Transverse colon (tissue), 4 donors: ENCODE results near the gene CFAP97D2. TPM values are rescaled to one million over a fixed set of nuclear protein-coding genes. Genes with fewer than 3 reads are reported as not detected.

Experiments
- DNase-seq: peaks from one replicate; pipeline ENCODE4 v3.0.0-alpha.2; 2019
- H3K27ac ChIP-seq, 4 donors: fragments of 200-600 bp; sonication (generic); 2 replicates each; pipeline ENCODE4 v1.5.1; 2016 to 2018; ENCODE audit warnings: inconsistent platforms in 4 of 4
- H3K27me3 ChIP-seq: fragments of 200-600 bp; sonication (generic); 2 replicates; pipeline ENCODE4 v1.5.1; 2017; ENCODE audit warnings: inconsistent platforms
- H3K36me3 ChIP-seq, 4 donors: fragments of 200-600 bp; sonication (generic); 2 replicates each; pipeline ENCODE4 v1.5.1; 2017 to 2019; ENCODE audit warnings: inconsistent platforms in 4 of 4
- H3K4me1 ChIP-seq, 4 donors: fragments of 200-600 bp; sonication (generic); 2 replicates each; pipeline ENCODE4 v1.5.1; 2017 to 2020; ENCODE audit warnings: inconsistent platforms in 4 of 4
- H3K4me3 ChIP-seq, 4 donors: fragments of 200-600 bp; sonication (generic); 1 replicate in 1 of 4; 2 replicates in 3 of 4; pipeline versions ENCODE4 v1.5.1 to v1.6.1; 2017 to 2019; ENCODE audit warnings: inconsistent platforms in 4 of 4
- H3K9me3 ChIP-seq, 2 donors: fragments of 200-600 bp; sonication (generic); 2 replicates each; pipeline ENCODE4 v1.5.1; 2017 to 2019; ENCODE audit warnings: inconsistent platforms in 2 of 2
- EP300 ChIP-seq: sonication (generic); formaldehyde crosslinking; IDR thresholded peaks from one replicate; pipeline ENCODE4 v1.6.1; 2017; ENCODE audit warnings: antibody characterized with exemption, low read depth
- POLR2A ChIP-seq: fragments of 450-650 bp; IDR thresholded peaks from one replicate; pipeline ENCODE4 v1.6.1; 2016; ENCODE audit warnings: antibody characterized with exemption, mild to moderate bottlenecking, moderate library complexity
- POLR2AphosphoS5 ChIP-seq, 3 donors: sonication (generic); formaldehyde crosslinking; IDR thresholded peaks; one replicate each; pipeline ENCODE4 v1.6.1; 2016; ENCODE audit warnings: antibody characterized with exemption in 3 of 3
- WGBS, 2 donors: methylation state at CpG; one replicate each; pipeline ENCODE4 v1.1.5; 2018; ENCODE audit warnings: low coverage in 1 of 2; 5-methylcytosine and 5-hydroxymethylcytosine counted together
- in situ Hi-C, 4 donors: fragments of 200-750 bp; cut with MboI; loops; one replicate each; pipeline versions ENCODE4 v1.15.0 to v1.15.1; 2017; ENCODE audit warnings: low sequenced_read_pairs in 3 of 4, low pct_ligation_motif_present in 1 of 4, low pct_unique_long_range_greater_than_20kb in 1 of 4
- intact Hi-C: fragments of 100-400 bp; cut with DNase I; formaldehyde crosslinking; loops from one replicate; pipeline ENCODE4 v1.15.1; 2023; ENCODE audit warnings: low total_unique reads
- total RNA-seq, 4 donors: library from RNA; depleted of rRNA; stranded (reverse); fragments of >200 nt; gene quantifications; one replicate each; pipeline ENCODE4 v1.1.0, GENCODE V29; 2016
- TF ChIP-seq, protein P1 (sequence below), 5 experiments: fragments of 200-600 bp in 3 of 5; fragments of 450-650 bp in 2 of 5; sonication (generic) in 3 of 5; IDR thresholded peaks; 1 replicate in 2 of 5; 2 replicates in 3 of 5; pipeline ENCODE4 v1.5.1; 2016 to 2017; ENCODE audit warnings: antibody characterized with exemption in 5 of 5, inconsistent platforms in 3 of 5, mild to moderate bottlenecking in 2 of 5, moderate library complexity in 1 of 5

Gene CFAP97D2
- total RNA-seq, 4 donors from 2014 or later: not detected

DNA sequence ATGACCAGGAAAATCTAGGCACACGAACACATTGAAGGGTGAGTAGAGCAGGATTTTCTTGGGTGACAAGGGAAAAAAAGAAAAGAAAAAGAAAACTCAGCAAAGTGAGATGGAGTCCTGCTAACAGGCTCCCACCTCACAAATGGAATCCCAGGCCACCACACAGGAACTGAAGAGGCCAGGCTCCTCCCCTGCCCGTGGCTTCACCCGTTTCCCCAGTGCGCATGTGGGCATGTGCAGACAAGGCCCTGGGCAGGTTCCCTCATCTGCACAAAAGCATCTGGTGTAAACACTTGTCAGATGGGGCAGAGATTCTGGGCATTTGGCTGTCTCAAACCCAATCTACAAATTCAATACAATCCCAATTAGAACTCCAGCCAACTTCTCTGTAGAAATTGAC, 24.5 kb downstream of the CFAP97D2 start:
- Histone ChIP-seq H3K4me3 (no peak overlapping the region), H3K36me3 (no peaks in the 10 kb centered on the region), H3K4me1 (no peaks in the 10 kb centered on the region), H3K27me3 (peaks cover 17% of the 10 kb centered on the region), H3K27ac (no peak overlapping the region), H3K9me3 (no peaks in the 10 kb centered on the region)
- intact Hi-C loops (no loop called here), in situ Hi-C loops (no loop called here)
- no peak for DNase-seq
- 66 to 81% methylated on average over 3 to 4 of the region's 4 CpGs for WGBS, 2 donors
- TF ChIP-seq POLR2A (no peak), EP300 (no peak), POLR2AphosphoS5 (IDR thresholded peaks at IDR 0.05) (no peak)
- TF ChIP-seq, protein P1, sequence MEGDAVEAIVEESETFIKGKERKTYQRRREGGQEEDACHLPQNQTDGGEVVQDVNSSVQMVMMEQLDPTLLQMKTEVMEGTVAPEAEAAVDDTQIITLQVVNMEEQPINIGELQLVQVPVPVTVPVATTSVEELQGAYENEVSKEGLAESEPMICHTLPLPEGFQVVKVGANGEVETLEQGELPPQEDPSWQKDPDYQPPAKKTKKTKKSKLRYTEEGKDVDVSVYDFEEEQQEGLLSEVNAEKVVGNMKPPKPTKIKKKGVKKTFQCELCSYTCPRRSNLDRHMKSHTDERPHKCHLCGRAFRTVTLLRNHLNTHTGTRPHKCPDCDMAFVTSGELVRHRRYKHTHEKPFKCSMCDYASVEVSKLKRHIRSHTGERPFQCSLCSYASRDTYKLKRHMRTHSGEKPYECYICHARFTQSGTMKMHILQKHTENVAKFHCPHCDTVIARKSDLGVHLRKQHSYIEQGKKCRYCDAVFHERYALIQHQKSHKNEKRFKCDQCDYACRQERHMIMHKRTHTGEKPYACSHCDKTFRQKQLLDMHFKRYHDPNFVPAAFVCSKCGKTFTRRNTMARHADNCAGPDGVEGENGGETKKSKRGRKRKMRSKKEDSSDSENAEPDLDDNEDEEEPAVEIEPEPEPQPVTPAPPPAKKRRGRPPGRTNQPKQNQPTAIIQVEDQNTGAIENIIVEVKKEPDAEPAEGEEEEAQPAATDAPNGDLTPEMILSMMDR (IDR thresholded peaks at IDR 0.05): no peak

DNA sequence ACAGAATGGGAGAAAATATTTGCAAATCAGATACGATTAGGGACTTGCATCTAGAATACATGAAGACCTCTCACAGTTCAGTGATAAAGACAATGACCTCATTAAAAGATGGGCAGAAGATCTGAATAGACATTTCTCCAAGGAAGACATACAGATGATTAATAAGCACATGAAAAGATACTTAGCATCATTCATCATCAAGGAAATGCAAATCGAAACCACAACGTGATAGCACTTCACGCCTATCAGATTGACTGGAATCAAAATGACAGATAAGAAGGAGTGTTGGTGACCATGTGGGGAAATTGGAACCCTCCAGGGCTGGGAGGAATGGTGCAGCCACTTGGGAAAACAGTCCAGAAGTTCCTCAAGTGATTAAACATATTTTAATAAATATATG, 25.8 kb downstream of the CFAP97D2 start:
- TF ChIP-seq POLR2A (no peak), POLR2AphosphoS5 (IDR thresholded peaks at IDR 0.05) (no peak), EP300 (no peak)
- TF ChIP-seq, protein P1 (IDR thresholded peaks at IDR 0.05): no peak
- intact Hi-C loops: no loop called here
- Histone ChIP-seq H3K4me1 (no peaks in the 10 kb centered on the region), H3K27me3 (peaks cover 14% of the 10 kb centered on the region), H3K36me3 (no peaks in the 10 kb centered on the region), H3K4me3 (no peak overlapping the region), H3K9me3 (no peaks in the 10 kb centered on the region), H3K27ac (no peak overlapping the region)
- WGBS, 2 donors: 67 to 71% methylated on average over 4 of the region's 4 CpGs
- in situ Hi-C loops: no loop called here
- no peak for DNase-seq

DNA sequence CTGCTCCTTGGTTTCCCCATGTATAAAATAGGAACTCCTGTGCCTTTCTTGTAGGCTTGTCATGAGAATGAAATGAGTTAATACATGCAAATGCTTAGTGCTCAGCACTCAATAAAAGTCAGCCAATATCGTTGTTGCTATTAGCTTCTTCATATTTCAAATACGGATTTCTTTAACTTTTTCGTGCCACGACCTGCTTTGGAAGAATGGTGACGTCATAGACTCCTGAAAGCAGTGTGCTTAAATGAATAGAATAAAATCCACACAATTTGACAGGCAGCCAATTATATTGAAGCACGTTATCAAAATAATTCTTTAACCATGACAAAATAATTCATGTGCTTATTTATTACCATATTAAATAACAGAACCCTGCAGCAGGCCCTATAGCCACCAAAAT, 29.1 kb downstream of the CFAP97D2 start:
- H3K4me1 ChIP-seq: no peaks in the 10 kb centered on the region
- 78 to 86% methylated on average over 6 of the region's 6 CpGs for WGBS, 2 donors
- TF ChIP-seq, protein P1 (IDR thresholded peaks at IDR 0.05): no peak
- TF ChIP-seq POLR2AphosphoS5 (IDR thresholded peaks at IDR 0.05) (no peak), EP300 (no peak), POLR2A (no peak)
- peaks cover 7% of the 10 kb centered on the region for H3K27me3 ChIP-seq
- in situ Hi-C loops: no loop called here
- intact Hi-C loops: no loop called here
- no peak for DNase-seq
- H3K36me3 ChIP-seq: no peaks in the 10 kb centered on the region
- no peak overlapping the region for H3K27ac ChIP-seq
- no peak overlapping the region for H3K4me3 ChIP-seq
- no peaks in the 10 kb centered on the region for H3K9me3 ChIP-seq

DNA sequence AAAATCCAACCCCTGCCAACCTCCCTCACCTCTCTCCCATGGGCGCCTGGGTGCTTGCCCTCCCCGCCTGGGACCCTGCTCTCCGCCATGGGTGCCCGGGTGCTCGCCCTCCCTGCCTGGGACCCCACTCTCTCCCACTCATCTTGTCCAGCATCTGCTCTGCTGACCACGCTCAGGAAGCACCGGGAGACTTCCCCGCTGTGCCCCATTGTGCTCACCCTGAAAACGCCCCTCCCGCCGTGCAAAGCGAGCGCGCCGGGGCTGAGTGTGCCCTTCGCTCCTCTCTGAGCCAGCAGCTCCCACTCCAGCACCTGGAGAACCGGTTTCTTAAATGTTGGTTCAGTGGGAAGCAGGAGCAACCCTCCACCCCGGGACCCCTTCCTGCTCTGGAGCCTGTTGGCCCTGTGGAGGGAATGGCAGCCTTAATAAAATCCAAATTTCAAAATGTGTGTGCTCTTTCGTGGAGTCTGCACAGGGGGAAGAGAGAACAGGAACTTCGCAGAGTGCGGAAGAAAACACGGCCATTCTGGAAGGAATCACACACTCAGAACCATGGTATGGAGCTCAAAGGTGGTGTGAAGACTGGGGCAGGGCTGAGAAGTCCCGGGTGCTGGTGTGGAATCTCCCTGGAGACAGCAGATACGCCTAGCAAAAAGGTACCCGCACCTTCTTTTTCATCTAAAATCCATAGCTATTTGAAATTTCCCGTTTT, 32.5 kb downstream of the CFAP97D2 start:
- WGBS, 2 donors: 77 to 80% methylated on average over 2 to 26 of the region's 26 CpGs
- Histone ChIP-seq H3K36me3 (no peaks in the 10 kb centered on the region), H3K9me3 (no peaks in the 10 kb centered on the region), H3K4me3 (no peak overlapping the region), H3K27ac (no peak overlapping the region), H3K4me1 (no peaks in the 10 kb centered on the region), H3K27me3 (peaks cover 7% of the 10 kb centered on the region)
- intact Hi-C loops: no loop called here
- no peak for TF ChIP-seq POLR2A
- no peak for TF ChIP-seq POLR2AphosphoS5 (IDR thresholded peaks at IDR 0.05)
- TF ChIP-seq EP300: no peak
- TF ChIP-seq, protein P1 (IDR thresholded peaks at IDR 0.05): no peak
- in situ Hi-C loops: no loop called here
- DNase-seq: no peak
